Activated CD8-positive, alpha-beta memory T cell treated with anti-CD3 and anti-CD28 coated beads for 48 hours (primary cell): Measurements from ENCODE around the gene CDK17.
"Not testable (repeated sequence)": the region's sequence is repeated elsewhere in the genome, so short reads cannot be mapped to it uniquely, and the experiment has no call there.

ENCODE experiments used
- DNase-seq, 3 experiments: peaks; one replicate each; pipeline ENCODE4 v3.0.0-alpha.2; 2020; ENCODE audit warnings: low read depth in 2 of 3, low spot score in 2 of 3

The CDK17 gene

DNA sequence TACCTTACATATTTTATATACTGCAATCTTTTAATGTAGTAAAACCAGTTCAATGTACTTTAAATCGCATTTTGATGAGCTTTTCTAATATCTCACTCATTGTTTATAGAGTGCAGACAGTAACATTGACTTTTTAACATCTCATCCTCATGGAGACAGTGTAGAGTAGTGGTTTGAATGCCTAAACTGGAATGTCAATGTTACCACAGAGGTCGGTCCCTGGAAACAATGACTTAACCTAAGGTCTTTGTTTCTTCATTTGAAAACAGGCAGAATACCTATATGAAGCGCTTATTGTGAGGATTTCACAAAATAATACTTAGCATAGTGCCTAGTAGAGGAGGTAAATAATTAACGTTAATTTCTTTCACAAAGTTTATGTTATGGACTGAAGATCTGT, 5.0 kb downstream of the CDK17 start:
- DNase-seq = no peak

GRCh38 chr12:96393229-96393628, 7.0 kb downstream of the CDK17 start:
- not testable (repeated sequence) for DNase-seq

- DNase-seq = no peak
These were observed 7.8 kb downstream of the CDK17 start for GRCh38 chr12:96392397-96392796.

- DNase-seq = no peak
These were observed 12.3 kb downstream of the CDK17 start for GRCh38 chr12:96387981-96388380.

GRCh38 chr12:96386794-96387193, 13.4 kb downstream of the CDK17 start:
- DNase-seq = no peak

DNA sequence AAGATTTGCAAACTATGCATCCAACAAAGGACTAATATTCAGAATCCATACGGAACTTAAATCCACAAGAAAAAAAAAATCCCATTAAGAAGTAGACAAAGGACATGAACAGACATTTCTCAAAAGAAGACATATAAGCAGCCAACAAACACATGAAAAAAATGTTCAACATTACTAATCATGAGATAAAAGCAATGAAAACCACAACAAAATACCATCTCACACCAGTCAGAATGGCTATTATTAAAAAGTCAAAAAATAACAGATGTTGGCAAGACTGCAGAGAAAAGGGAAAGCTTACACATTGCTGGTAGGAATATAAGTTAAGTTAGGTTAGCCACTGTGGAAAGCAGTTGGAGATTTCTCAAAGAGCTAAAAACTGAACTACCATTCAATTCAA, 16.2 kb downstream of the CDK17 start:
- DNase-seq = no peak

DNA sequence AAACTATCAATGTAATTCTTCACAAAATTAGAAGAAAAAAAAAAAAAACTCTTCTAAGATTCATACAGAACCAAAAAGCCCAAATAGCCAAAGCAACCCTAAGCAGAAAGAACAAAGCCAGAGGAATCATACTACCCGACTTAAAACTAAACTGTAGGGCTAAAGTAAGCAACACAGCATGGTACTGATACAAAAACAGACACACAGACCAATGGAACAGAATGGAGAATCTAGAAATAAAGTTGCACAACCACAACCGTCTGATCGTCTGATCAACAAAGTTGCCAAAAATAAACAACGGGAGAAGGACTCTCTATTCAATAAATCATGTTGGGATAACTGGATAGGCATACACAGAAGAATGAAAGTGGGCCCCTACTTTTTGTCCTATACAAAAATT, 16.9 kb downstream of the CDK17 start:
- no peak for DNase-seq

GRCh38 chr12:96379743-96380142, 20.5 kb downstream of the CDK17 start:
- not testable (repeated sequence) for DNase-seq

DNA sequence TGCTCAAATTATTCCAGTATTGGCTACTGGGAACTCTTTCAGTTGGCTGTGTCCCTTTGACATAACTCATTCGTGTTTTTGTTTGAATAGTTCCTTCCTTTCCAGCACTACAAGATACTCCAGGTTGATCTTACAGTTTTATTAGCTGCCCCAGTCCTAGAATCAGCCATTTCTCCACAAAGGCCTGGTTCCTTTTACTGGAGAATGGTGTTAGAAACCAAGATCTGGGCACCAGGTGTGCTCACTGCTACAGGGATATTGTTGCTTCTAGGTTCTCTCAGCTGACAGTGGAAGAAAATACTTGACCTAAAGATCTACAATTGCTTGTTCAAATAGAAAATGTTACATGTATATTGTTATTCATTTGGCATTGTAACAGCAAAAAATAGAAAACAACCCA, 21.9 kb downstream of the CDK17 start:
- no peak for DNase-seq

DNA sequence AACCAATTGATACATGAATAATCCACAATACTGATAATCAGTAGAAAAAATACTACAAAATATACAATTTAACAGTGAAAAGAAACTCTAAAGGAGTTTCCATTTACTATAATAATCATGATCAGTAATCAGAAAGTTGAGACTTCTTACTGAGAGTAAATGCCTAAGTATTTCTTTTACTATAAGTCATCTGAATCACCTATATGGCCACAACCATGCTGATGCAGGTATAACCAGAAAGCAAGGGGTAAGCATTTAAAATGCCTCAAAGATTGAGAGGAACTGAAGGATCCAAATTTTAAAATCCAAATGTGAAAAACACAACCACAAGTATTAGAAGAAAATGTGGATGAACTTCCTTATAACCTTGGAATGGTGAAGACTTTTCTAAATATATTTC, 23.4 kb downstream of the CDK17 start:
- no peak for DNase-seq

GRCh38 chr12:96375841-96376604, 24.2 kb downstream of the CDK17 start:
- no peak for DNase-seq

DNA sequence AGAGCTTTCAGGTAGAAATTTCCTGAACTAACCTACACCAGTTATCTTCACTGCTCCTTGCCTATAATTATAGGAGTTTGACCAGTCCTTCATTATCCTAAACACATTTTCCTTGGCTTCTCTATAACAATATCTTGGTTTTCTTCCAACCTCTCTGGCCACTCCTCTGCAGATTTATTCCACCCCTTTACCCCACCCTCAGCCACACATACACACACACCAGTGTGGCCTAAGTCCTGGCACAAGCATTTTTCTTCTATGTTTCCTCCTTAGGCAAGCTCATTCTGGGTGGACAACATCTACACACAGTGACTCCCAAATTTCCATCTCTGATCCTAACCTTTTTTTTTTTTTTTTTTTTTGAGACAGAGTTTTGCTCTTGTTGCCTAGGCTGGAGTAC, 25.1 kb downstream of the CDK17 start:
- DNase-seq = no peak

GRCh38 chr12:96371790-96372699, 28.2 kb downstream of the CDK17 start:
- no peak for DNase-seq

DNA sequence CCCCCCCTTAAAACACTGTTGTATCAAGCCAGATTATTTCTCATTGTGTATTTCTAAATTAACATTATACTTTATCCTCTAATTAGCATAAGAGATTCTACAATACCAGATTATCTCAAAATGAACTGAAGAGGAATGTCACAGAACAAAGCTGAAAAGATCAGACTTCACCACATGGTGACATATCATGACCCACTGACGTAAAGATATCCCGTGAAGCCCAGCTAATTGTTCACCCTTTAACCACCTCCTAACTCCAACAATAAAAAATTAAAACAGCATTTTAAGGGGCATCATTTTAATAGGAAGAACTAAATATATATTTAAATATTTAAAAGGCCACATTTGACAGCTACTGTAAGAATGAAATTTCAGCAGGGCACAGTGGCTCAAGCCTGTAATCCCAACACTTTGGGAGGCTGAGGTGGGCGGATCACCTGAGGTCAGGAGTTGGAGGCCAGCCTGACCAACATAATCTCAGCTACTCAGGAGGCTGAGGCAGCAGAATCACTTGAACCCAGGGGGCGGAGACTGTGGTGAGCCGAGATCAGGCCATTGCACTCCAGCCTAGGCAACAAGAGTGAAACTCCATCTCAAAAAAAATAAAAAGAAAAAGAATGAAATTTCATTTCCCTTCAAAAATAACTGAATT, 29.0 kb downstream of the CDK17 start:
- no peak for DNase-seq

- no peak for DNase-seq
These were observed 31.6 kb downstream of the CDK17 start for GRCh38 chr12:96368687-96369086.

- DNase-seq = no peak
These were observed 32.0 kb downstream of the CDK17 start for GRCh38 chr12:96368233-96368632.

DNA sequence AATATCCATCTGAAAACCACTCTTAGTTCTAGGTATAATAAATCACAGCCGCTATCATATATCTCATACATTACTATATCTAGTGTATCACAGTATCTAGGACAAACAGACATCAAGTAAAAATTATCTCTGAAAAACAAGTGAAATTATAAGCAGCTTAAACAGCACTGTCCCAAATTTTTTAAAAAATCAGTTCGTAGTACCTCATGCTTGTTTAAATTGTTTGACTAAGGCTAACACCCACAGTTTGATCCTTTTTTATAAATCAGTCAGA, 33.9 kb downstream of the CDK17 start:
- DNase-seq = no peak

DNA sequence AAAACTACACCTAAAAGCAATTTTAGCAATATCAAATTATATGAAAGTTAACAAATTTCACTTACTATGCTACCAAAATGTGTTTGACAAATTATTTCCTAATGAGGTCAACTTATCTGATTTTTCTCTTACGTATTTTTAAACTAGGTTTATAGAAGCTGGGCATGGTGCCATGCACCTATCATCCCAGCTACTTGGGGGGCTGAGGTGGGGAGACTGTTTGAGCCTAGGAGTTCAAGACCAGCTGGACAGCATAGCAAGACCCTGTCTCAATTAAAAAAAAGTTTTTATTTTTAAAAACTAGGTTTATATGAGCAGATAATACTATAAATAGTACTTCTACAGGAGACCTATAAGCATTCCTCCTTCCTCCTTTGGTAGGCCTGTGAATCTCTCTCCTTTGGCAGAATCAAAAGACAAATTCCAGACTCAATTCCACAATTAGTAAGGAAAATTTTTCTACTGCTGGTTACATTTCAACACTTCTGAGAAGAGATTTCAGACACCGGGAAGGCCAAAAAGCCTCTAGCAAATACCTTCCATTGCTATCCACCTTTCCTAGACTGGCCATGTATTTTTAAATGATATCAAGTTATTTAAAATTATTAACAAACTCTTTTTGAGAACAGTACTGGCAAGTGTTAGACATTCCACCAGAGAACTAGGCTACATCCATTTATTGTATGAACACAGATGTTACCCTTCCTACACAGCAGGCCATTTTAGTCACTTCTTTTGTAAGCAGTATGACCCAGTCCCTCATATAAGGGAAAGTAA, 34.4 kb downstream of the CDK17 start:
- DNase-seq = no peak

DNA sequence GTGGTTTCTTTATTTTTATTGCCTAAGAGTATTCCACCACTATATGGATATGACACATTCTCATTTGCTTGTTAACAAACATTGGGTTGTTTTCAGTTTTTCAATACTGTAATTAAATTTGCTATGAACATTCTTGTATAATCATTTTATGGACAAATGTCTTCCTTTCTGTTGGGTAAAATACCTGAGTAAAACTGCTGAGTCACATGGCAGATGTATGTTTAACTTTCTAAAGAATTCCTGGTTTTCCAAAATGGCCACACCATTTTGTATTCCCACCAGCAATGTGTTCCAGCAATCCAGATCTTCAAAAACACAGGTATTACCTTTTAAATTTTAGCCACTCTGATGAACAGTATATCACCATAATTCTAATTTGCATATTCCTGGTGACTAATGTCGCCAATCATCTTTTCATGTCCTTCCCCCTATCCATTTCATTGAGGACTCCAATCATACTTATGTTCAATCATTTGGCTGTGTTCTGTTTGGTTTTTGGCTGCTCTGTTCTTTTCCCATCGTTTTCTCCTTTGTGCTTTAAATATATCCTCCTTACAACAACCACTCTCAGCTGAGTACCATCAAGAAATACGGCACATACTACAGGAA, 36.0 kb downstream of the CDK17 start:
- DNase-seq = no peak

GRCh38 chr12:96361074-96361473, 39.2 kb downstream of the CDK17 start:
- DNase-seq = no peak

DNA sequence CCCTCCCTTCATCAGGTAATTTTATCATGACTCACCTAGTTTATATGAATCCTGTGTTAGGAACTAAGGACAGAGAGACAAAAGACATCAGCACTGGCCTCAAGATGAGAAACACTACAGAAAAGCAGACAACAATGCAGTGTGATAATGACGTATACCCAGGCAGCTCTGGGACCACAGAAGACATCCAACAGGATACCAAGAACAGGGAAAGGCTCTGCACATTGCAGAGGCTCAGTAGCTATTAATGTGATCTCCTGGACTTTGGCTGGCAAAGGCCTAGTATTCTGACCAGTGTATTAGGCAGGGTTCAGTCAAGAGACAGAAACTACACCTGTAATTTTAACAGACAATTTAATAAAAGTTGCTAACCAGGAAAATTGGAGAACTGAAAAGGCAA, 39.7 kb downstream of the CDK17 start:
- no peak for DNase-seq
